Measurements from ENCODE around the gene AAK1. TPM values are rescaled to one million over a fixed set of nuclear protein-coding genes. Genes with fewer than 3 reads are reported as not detected.

Gene AAK1
- total and polyA plus RNA-seq, 2 experiments from 2014 or later = 39.0 to 52.4 TPM

- 0 out of 2 replicates have a peak overlapping the region, but pooled peaks have one; percentile 19 for H2AFZ ChIP-seq
- peak overlapping the region; percentile 96; the same call in 1 of the 2 replicates for H3K27ac ChIP-seq (ENCODE audit: low read depth)
Observed at GRCh38 chr2:69641887-69642708, 1.4 kb downstream of the AAK1 start.

More at GRCh38 chr2:69641887-69642708, 1.4 kb downstream of the AAK1 start:
- no peak for TF ChIP-seq EZH2 (IDR thresholded peaks at IDR 0.05; ENCODE audit: low read depth, unreplicated experiment)
- TF ChIP-seq STAT1 (IDR thresholded peaks at IDR 0.05; ENCODE audit: unreplicated experiment) = no peak
- TF ChIP-seq ETS1 (IDR thresholded peaks at IDR 0.05) = no peak
- no peak for TF ChIP-seq EZH2phosphoT487 (IDR thresholded peaks at IDR 0.05; ENCODE audit: unreplicated experiment)
- no peak for TF ChIP-seq ZNF331 (CRISPR knock-in tag; IDR thresholded peaks at IDR 0.05; ENCODE audit: low read depth)
- no peak for TF ChIP-seq REST (IDR thresholded peaks at IDR 0.05; ENCODE audit: unreplicated experiment)
- no peak for TF ChIP-seq ZNF462 (CRISPR knock-in tag; IDR thresholded peaks at IDR 0.05)
- no peak for TF ChIP-seq JUNB (IDR thresholded peaks at IDR 0.05; ENCODE audit: unreplicated experiment)
- Mint-ChIP-seq H3K9me3 (peaks cover 4% of the 10 kb centered on the region; the same call in 1 of the 3 replicates), H3K36me3 (ENCODE audit: low read depth) (peaks cover 3% of the 10 kb centered on the region; the same call in 2 of the 3 replicates), H3K27me3 (ENCODE audit: insufficient read depth, low read depth, poor library complexity) (peaks cover 6% of the 10 kb centered on the region), H3K4me1 (peaks cover 52% of the 10 kb centered on the region), H3K4me3 (peak overlapping the region; percentile 92), H3K27ac (peak overlapping the region; percentile 77; the same call in 1 of the 2 replicates)
- H4K20me1 ChIP-seq (replicated peaks; ENCODE audit: insufficient read depth) = 0 out of 2 replicates have a peak, but pooled peaks cover 4% of the 10 kb centered on the region
- H3K4me1 ChIP-seq (ENCODE audit: insufficient read depth) = peaks cover 25% of the 10 kb centered on the region
- H3K9me2 ChIP-seq (ENCODE audit: insufficient read depth) = no peaks in the 10 kb centered on the region
- peak overlapping the region; percentile 92 for H3K4me3 ChIP-seq
- no peaks in the 10 kb centered on the region; the same call in 1 of the 2 replicates for H3F3A ChIP-seq (replicated peaks; ENCODE audit: low read depth)
- no peaks in the 10 kb centered on the region for H3K36me3 ChIP-seq (ENCODE audit: insufficient read depth)
- peak overlapping the region; percentile 99 for H3K4me2 ChIP-seq
- peaks cover 10% of the 10 kb centered on the region for H3K27me3 ChIP-seq (ENCODE audit: insufficient read depth)
- DNase-seq (ENCODE audit: low spot score) = no peak
- peaks cover 53% of the 10 kb centered on the region for H3K79me2 ChIP-seq (replicated peaks; ENCODE audit: insufficient read depth)
- ATAC-seq = no peak

All from GM23338 (cell line).